ENCODE data around the gene FFAR4. TPM values are rescaled to one million over a fixed set of nuclear protein-coding genes. Genes with fewer than 3 reads are reported as not detected.

The FFAR4 gene
- polyA plus RNA-seq, 2 of the 4 experiments (the other 2 are of a cell fraction), result 0.15 to 0.17 TPM

- Histone ChIP-seq H3K4me3 (no peak overlapping the region), H3K27ac (no peak overlapping the region), H3K4me2 (no peak overlapping the region), H3K9me3 (no peaks in the 10 kb centered on the region), H3K4me1 (0 out of 3 replicates have a peak, but pooled peaks cover 4% of the 10 kb centered on the region)
- CTCF ChIA-PET, result interaction anchor here (1.0 to 1.6 kb wide), 3 partner anchors 10 to 16 kb away, joined by 3 to 8 read pairs (median 4); partner anchors contain the start of gene PDE6C
- 79% methylated on average over 5 of the region's 5 CpGs for WGBS (ENCODE audit: missing lambda C conversion rate)
- FAIRE-seq, result no peak
- POLR2A ChIA-PET, result no interaction called here
- ATAC-seq, result no peak
- DNase-seq (ENCODE audit: low read depth in 1 of 2, low spot score in 1 of 2), result no peak
- TF ChIP-seq HMGXB4 (CRISPR knock-in tag; IDR thresholded peaks at IDR 0.05; ENCODE audit: borderline replicate concordance) (no peak), ZNF302 (CRISPR knock-in tag; IDR thresholded peaks at IDR 0.05) (no peak), TP53 (CRISPR knock-in tag; IDR thresholded peaks at IDR 0.05) (no peak), HEYL (CRISPR knock-in tag; IDR thresholded peaks at IDR 0.05) (no peak), JUNB (IDR thresholded peaks at IDR 0.05) (no peak), POLR2AphosphoS2 (conservative IDR thresholded peaks at IDR 0.05; ENCODE audit: low read length) (no peak), SMC3 (IDR thresholded peaks at IDR 0.05) (no peak), RNF2 (IDR thresholded peaks at IDR 0.05; ENCODE audit: borderline replicate concordance, low read depth) (no peak), PHF8 (IDR thresholded peaks at IDR 0.05; ENCODE audit: borderline replicate concordance, low read depth) (no peak), JUN (IDR thresholded peaks at IDR 0.05) (no peak), HDAC2 (IDR thresholded peaks at IDR 0.05) (no peak), ZFP36 (IDR thresholded peaks at IDR 0.05; ENCODE audit: borderline replicate concordance, partially characterized antibody) (no peak), RCOR1 (IDR thresholded peaks at IDR 0.05; ENCODE audit: low read depth, low read length) (no peak), REST (IDR thresholded peaks at IDR 0.05) (no peak), BHLHE40 (IDR thresholded peaks at IDR 0.05; ENCODE audit: low read depth, low read length) (no peak), SREBF2 (IDR thresholded peaks at IDR 0.05) (no peak)
- TF ChIP-seq, protein P1, sequence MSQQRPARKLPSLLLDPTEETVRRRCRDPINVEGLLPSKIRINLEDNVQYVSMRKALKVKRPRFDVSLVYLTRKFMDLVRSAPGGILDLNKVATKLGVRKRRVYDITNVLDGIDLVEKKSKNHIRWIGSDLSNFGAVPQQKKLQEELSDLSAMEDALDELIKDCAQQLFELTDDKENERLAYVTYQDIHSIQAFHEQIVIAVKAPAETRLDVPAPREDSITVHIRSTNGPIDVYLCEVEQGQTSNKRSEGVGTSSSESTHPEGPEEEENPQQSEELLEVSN (IDR thresholded peaks at IDR 0.05; ENCODE audit: borderline replicate concordance, low read depth), result no peak
These were observed 29.1 kb downstream of the FFAR4 start for GRCh38 chr10:93595378-93596161.

GRCh38 chr10:93596539-93596938 lies 30.1 kb downstream of the FFAR4 start:
- ChIA-PET CTCF (interaction anchor here (1.0 to 1.6 kb wide), 4 partner anchors 11 to 48 kb away, joined by 3 to 8 read pairs (median 4); partner anchors contain the start of gene PDE6C), POLR2A (no interaction called here)
- TF ChIP-seq RAD21 (conservative IDR thresholded peaks at IDR 0.05 in 1 of 2, IDR thresholded peaks at IDR 0.05 in 1 of 2) (no peak), FOSB (CRISPR knock-in tag; IDR thresholded peaks at IDR 0.05) (no peak), EHMT2 (IDR thresholded peaks at IDR 0.05; ENCODE audit: low read depth) (no peak), NR3C1 (IDR thresholded peaks at IDR 0.05) (no peak), KDM5A (IDR thresholded peaks at IDR 0.05) (no peak), EHF (CRISPR knock-in tag; IDR thresholded peaks at IDR 0.05) (no peak), POLR2A (IDR thresholded peaks at IDR 0.05; ENCODE audit: low read length) (no peak), HOXB13 (CRISPR knock-in tag; IDR thresholded peaks at IDR 0.05; ENCODE audit: low read depth) (no peak), HMGXB4 (CRISPR knock-in tag; IDR thresholded peaks at IDR 0.05; ENCODE audit: borderline replicate concordance) (no peak)
- Histone ChIP-seq H3K4me2 (no peak overlapping the region), H3K27ac (no peak overlapping the region), H3K4me1 (0 out of 3 replicates have a peak, but pooled peaks cover 4% of the 10 kb centered on the region), H3K4me3 (no peak overlapping the region), H3K9me3 (no peaks in the 10 kb centered on the region)
- WGBS (ENCODE audit: missing lambda C conversion rate), result 89% methylated on average over 4 of the region's 4 CpGs
- FAIRE-seq, result no peak
- peak in 1 of 2 experiments; percentile 12 for DNase-seq (ENCODE audit: low read depth in 1 of 2, low spot score in 1 of 2)
- peak in 1 of 2 experiments; percentile 39; a peak in 2 of 6 replicates for ATAC-seq
